HG03575 (cell line): ENCODE data around the gene LYRM4.
A peak's percentile ranks its signal among the peaks of the same experiment; 100 is the strongest.

Source experiments
- ATAC-seq: cut with Tn5 transposase; IDR thresholded peaks from one replicate; pipeline ENCODE4 v1.9.1; 2021; ENCODE audit not compliant: unreplicated experiment, insufficient number of reproducible peaks, low FRiP score; ENCODE audit errors: extremely low read depth

The LYRM4 gene

DNA sequence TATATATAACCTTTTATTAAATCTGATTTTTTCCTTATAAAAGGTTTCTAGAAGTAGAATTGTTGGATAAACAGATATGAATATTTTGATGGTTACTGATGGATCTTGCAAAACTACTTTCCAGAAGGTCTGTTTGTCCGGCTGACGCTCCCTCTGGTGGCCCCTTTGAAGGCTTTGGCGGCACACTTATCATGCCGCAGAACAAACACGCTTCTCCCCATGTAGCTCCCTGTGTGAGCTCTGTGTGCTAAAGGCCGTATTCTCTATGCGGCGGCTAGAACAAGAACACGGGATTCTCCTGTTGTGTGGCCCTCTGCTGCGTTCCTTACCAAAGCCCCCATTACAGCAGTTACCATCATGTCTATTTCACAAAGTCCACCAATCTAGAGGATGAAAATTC lies 145.6 kb downstream of the LYRM4 start:
- no peak for ATAC-seq

DNA sequence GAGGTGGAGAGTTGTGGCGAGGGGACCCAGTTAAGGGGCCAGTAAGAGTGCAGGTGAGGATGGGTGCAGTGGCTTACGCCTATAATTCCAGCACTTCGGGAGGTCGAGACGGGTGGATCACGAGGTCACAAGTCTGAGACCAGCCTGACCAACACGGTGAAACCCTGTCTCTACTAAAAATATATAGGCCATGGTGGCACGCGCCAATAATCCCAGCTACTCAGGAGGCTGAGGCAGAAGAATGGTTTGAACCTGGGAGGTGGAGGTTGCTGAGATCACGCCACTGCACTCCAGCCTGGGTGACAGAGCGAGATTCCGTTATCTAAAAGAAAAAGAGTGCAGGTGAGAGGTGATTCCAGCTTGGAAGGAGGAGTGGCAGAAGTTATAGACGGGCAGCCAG lies 147.7 kb downstream of the LYRM4 start:
- ATAC-seq: no peak

DNA sequence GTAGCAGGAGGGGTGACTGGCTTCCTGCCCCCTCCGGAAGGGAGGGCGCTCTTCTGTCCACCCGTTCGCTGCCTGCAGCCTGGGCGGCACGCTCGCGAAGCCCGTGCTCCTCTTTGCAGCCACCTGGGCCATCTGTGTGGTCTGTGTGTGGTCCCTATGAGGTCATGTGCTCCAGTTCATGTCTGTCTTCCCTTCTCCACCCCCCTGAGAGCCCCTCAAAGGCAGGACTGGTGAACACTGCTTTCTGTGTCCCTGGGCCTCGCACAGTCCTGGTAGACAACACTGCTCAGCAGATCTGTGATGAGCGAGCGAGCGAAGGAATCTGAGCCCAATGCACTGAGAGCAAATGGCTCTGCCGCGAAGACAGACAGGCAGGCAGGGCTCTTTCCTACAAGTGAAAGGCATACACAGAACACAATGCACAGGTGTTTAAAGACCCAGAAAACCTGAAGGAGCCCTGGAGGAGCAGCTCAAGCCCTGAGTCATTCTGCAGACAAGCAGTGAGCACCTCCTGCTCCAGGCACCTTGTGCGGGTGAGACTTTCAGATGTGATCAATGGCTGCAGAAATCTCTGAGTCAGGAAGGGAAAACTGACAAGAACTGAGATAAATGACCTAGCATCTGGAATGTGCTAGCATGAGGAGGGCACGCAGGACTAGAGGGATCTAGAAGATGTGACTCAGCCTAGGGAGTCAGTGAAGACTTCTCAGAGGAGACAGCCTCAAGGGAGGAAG lies 148.5 kb downstream of the LYRM4 start:
- ATAC-seq: no peak

DNA sequence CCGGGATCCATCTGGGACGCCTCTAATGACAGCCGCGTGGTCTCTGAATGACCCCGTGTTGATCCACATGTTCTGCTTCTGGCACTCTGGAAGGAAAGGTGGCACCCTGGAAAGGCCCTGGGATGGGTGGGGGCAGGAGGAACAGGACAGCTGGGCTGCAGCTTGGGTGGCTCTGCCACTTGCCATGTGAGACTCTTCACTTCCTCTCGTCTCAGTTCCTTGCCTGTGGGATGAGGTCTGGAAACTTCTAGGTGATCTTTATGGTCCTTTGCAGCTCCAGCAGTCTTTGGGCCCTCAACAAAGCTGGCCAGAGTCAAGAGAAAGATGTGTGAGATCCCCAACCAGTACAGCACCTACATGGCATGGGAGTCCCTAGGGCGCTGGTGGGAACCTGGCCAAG lies 149.1 kb downstream of the LYRM4 start:
- ATAC-seq: no peak

DNA sequence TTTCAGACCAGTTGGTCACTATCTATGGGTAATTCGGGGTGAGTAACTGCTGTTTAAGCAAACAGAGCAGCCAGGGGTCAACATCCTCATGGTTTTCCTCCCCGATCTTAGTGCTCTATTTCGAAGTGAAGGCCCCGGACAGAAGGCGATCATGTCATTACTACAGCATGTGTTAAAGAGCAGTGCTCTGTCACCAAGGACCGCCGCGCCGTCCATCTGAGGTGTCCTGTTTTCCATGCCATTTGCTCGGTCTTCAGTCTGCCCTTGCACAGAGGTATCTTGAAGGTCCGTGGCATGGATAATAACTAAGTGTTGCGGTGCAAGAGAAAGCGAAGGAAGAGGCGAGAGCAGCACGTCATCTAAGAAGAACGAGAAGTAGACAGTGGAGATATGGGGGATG lies 150.5 kb downstream of the LYRM4 start:
- ATAC-seq: no peak

DNA sequence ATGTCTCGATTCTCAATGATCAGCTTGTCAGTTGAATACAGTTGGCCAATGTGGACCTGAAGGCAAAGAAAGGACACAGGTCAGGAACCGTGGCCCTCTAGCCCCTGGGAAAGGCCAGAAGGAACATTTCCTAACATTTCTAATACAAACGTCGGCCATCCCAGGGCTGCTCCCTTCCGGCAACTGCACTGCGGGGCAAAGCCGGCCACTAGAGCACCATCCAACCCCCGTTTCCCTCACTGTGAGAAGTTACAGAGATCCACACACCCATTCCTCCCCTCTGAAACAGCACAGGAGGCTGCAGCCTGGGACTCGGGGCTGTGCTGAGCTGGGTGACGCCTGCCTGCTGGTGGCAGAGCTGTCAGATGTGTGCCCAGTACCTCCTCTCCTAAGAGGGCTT lies 151.3 kb downstream of the LYRM4 start:
- no peak for ATAC-seq

DNA sequence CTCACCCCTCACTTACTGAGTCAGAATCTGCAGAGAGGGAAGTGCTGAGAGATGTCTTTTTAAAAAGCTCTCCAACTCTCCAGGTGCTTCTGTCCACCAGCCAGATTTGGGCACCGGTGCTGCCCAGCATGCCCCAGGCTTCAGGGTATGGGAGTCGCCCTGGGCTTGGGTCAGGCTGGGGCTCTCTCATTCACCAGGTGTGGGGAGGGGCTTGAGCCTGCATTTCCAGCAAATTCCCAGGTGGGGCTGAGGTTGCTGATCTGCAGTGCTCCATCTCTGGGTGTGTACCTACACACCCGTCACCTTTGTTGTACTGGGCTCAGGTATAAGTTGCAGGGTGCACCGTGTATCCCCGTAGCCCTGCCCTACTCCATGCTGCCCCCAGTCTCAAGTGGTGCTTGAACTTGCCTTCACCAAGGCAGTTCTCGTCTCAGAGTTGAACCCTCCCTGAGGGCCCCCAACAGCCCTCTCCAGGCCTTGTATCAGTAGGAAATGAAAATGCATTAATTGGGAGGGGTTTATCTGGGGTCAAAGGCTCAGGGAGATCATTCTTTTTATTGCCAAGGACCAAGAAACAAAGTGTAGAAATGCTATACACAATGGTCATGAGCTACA lies 152.1 kb downstream of the LYRM4 start:
- ATAC-seq: no peak

DNA sequence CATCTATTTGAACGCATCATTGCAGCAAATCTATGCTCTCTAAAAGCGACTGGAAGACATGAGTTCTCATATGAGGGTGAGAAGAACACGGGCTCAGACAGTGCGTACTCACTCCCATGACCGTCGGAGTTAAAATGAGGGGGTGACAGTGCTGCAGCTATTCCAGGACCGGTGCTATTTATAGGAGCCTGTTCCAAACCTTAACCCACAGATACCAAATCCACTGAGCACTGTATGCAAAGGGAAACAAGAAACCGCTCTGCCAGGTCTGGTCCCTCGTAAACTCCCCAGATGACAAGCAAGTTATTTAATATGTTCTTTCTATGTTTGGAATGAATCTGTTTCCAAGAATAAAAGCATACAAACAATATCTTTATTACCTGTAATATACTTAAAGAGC lies 152.7 kb downstream of the LYRM4 start:
- ATAC-seq: no peak

DNA sequence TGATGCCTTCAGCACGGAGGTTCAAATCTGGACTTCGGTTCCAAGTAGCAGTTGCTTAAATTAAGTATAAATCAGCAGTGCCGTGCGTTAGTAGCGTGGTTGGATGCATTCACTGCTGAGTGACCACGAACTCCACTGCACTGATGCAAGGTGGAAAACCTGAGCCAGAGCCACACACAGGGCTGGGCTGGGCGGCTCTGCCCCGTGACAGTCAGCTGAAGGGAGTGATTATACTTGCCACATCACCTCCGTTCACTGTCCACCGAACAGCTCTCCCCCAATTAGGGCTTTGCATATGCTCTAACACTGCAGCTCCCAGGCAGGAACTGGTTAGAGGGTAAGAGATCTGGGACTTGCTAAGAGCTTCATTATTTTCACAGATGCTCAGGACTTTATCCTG lies 153.4 kb downstream of the LYRM4 start:
- ATAC-seq: no peak

DNA sequence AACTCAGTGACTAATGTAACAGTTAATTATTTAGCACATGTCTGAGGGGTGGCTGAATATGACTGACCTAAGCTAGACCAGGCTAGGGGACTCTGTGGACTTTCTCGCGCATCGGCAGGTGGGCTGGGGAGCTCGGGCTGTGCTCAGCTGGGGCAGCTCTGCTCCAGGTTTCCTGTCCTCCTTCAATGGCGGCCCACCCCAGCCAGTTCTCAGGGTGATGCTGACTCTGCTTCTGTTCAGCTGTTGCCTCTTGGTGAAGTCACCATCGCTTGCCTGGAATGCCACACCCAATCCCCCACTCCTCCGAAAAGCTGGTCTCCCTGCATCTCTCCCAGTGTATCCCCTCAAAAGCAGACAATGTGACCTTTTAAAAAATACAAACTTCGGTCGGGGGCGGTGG lies 155.6 kb downstream of the LYRM4 start:
- ATAC-seq: no peak

DNA sequence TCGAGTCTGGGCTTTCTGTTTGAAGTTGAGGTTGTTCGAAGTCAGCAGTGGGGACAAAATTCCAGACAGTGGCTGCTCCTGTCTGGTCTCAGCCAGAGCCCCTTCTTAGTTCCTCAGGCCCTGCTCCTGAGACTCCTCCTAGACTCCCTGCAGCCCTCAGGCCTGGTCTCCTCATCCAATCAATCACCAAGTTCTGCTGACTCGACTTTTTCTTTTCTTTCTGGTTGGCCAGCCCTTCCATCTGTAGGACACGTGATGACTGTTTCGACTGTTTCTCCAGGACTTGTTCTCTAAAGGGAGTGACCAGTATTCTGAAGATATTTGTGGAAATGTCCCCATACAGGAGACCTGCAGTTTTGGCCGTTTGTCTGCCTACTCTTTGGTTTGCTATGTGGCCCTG lies 156.1 kb downstream of the LYRM4 start:
- ATAC-seq: no peak

DNA sequence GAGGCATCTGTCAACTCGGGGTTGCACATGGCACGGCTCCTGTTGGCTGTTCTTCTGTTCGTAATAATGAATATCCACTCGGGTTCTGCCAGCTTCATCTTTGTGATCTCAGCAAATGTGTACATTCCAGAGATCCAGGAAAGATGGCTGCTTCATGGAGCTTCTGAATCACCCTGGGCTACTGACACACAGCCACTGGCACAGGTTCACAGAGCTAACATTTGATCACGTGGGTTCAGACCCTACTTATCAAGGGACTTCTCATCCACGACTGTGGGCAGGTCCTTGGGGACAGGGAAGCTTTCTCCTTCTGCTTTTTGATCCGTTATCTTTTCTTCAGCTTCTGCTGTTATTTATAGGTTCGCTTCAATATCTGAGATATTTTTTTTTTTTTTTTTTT lies 157.5 kb downstream of the LYRM4 start:
- no peak for ATAC-seq

DNA sequence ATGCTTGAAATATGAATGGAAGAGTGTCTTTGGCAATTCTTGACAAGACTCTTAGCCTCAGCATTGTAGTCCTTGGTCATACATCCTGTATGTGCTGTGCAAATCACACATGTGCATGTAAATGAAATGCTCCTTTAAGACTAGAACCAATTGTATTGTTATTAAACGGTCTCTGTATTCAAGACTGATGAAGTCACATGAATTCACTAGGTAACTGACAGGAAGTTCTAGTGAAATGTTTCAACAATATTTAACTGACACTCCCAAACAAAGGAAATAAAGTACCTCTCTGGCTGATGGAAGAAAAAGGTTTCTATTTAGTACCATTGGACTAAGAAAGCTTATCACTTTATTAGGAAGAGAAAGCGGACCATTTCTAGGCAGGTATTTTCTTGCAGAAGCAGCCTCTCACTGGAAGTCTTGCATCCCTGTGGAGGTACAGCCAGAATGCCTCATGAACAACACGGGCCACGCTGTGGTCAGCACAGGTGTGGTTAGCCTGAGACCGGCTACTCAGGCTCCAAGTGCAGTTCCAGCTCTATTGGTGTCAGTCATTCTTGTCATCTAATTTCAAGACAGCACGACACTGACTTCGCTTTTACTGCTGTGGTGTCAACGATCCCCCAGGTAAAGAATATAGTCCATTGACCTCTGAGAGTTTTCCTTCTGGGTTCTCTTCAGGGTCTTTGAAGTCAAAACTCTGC lies 158.3 kb downstream of the LYRM4 start:
- no peak for ATAC-seq

DNA sequence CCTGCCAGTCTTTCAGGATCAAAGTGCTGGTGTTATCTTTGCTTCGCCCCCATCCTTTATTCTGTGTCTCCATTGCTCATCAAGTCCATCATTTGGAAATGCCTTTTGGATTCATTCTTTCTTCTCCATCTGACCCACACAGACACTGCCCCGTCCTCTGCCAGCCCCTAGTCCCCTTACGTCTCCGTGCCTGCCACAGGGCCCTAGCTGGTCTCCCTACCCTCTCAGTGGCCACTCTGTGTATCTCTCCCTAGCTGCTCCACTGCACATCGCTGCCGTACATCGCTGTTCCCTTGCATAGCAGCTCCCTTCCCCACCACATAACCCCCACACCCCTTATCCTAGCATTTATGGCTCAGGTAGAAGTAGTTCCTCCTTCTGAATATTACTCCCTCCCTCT lies 159.9 kb downstream of the LYRM4 start:
- no peak for ATAC-seq

DNA sequence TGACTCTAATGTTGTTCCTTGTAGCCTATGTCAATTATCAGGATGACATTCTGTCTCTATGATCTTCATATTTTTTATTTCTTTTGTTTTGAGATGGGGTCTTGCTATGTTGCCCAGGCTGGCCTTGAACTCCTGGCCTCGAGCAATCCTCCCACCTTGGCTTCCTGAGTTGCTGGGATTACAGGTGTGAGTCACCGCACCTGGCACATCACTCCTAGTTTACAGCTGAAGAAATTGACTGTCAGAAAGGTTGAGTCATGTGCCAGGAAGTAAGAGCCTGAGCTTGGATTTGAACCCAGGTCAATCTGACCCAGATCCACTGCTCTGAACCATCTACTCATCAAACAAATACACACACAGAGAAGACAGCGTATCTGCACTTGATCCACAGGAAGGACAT lies 161.2 kb downstream of the LYRM4 start:
- no peak for ATAC-seq

DNA sequence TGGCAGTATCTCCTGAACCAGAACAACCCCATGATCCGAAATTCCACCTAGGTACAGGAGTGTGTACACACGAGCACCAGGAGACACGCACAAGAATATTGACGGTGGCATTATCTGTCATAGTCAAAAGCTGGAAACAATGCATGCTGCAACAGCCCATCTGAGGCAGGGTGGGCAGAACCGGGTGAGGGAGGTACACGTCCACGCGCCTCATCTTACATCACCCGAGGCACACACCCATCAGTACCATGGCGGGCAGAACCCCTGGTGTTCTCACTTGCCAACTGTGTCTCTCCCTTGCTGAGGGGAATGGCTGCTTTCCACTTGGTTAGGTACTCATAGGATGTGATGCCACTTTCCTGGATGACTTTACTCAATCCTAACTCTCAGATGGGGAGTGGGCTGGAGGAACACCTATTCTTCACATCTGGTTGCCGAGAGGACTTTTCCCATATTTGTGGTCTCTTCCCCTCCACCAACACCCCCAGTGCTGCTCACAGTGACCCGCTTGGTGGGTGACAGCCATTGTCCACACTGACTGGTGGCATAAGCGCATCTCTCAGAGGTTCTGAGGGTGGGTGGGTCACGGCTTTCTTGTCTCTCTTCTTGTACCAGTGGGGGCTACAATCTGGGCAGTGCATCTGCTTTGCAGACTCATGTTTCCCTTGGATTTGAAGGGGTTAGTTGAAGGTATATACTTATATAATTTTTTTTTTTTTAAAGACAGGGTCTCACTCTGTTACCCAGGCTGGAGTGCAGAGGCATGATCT lies 162.1 kb downstream of the LYRM4 start:
- ATAC-seq: no peak

DNA sequence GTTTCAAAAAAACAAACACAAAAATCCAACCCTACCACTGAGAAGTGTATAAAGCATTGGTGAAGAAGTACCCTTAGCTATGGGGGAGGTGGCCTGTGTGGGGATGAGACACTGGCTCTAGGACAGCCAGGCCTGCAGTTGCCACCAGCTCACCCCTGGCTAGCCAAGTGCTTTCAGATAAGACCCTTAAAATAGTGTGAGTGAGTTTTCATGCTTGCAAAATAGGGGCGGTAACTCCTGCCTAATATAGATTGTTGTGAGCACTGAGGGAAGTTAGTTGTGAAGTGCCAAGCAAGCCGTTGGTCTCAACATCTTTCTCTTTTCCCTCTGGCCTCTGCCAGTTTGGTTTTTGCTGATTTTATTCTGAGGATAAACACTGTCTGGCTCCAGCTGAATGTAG lies 164.3 kb downstream of the LYRM4 start:
- ATAC-seq: no peak

DNA sequence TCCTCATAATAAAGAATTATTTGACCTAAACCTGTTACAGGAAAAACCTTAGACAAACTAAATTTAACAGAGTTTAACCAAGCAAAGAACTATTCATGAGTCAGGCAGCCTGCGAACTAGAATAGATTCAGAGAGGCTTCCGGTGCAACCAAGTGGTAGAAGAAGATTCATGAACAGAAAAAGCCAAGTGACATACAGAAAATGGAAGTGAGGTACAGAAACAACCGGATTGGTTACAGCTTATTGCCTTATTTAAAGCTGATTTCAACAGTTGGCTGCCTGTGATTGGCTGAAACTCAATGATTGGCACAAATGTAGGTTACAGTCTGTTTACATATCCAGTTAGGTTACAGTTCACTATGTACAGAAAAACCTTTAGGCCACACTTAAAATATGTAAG lies 165.5 kb downstream of the LYRM4 start:
- peak; percentile 59 for ATAC-seq

DNA sequence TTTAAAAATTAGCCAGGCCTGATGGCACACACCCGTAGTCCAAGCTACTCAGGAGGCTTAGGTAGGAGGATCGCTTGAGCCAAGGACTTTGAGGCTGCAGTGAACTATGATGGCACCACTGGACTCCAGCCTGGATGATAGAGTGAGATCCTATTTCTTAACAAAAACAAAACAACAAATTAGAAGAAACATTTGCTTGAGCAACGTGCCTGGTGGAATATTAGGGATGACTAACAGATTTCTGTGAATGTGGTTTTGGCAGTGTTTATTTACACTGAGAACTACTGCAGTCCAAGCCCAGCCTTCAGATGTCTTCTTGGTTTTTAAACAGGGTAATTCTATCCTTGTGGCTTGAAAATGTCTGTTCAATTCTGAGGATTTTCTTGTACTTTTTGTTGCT lies 166.4 kb downstream of the LYRM4 start:
- ATAC-seq: no peak
